Panc1 (cell line): ENCODE results near the gene CHRNA1. TPM values are rescaled to one million over a fixed set of nuclear protein-coding genes. Genes with fewer than 3 reads are reported as not detected.

Source experiments
- ATAC-seq: fragments of 200-7000 bp; cut with Tn5 transposase; 2 replicates; pipeline ENCODE4 v1.9.1; 2020; ENCODE audit warnings: mild to moderate bottlenecking, moderate library complexity
- BruUV-seq: library from RNA; stranded (reverse); fragments of 400-500 nt; replicated peaks from 2 replicates; lab custom pipeline; 2021; lab: Mats Ljungman, UMichigan
- CTCF ChIA-PET: fragments of 300-600 bp; sonication (Branson Sonifier 250); formaldehyde crosslinking; loops from one replicate; lab custom pipeline; 2022; ENCODE audit warnings: antibody characterized with exemption; lab: Charles Lee
- POLR2A ChIA-PET: fragments of 300-600 bp; sonication (Branson Sonifier 250); formaldehyde crosslinking; loops from one replicate; lab custom pipeline; 2022; ENCODE audit warnings: antibody characterized with exemption; lab: Charles Lee
- DNase-seq: peaks from one replicate; pipeline ENCODE4 v3.0.0-alpha.2; 2010; ENCODE audit warnings: low read depth, low spot score
- H3K27ac ChIP-seq: 2 replicates; pipeline ENCODE4 v1.5.1; 2011; ENCODE audit warnings: mild to moderate bottlenecking, low read length, inconsistent platforms
- H3K27me3 ChIP-seq: fragments of 200-500 bp; sonication (Bioruptor generic); 2 replicates; pipeline ENCODE4 v1.6.0; 2014; ENCODE audit warnings: low read length, inconsistent platforms; ENCODE audit not compliant: control insufficient read depth, insufficient read depth
- H3K36me3 ChIP-seq: fragments of 200-500 bp; sonication (Bioruptor generic); 2 replicates; pipeline ENCODE4 v1.5.1; 2014; ENCODE audit warnings: inconsistent platforms, mild to moderate bottlenecking, low read length, moderate library complexity; ENCODE audit not compliant: control insufficient read depth, insufficient read depth
- H3K4me1 ChIP-seq: 2 replicates; pipeline ENCODE4 v1.5.1; 2011; ENCODE audit warnings: inconsistent platforms, mild to moderate bottlenecking, low read length, moderate library complexity; ENCODE audit not compliant: control insufficient read depth, insufficient read depth
- H3K4me3 ChIP-seq, 2 experiments: 2 replicates each; pipeline ENCODE4 v1.5.1; 2011 to 2012; ENCODE audit warnings: low read depth in 2 of 2, low read length in 2 of 2, mild to moderate bottlenecking in 2 of 2, inconsistent platforms in 1 of 2, moderate library complexity in 1 of 2
- H3K9me3 ChIP-seq: fragments of 200-500 bp; sonication (Bioruptor generic); 2 replicates; pipeline ENCODE4 v1.5.1; 2014; ENCODE audit warnings: low read depth, mild to moderate bottlenecking, inconsistent platforms, low read length, moderate library complexity; ENCODE audit not compliant: control insufficient read depth, insufficient read depth
- CTCF ChIP-seq: fragments of 450-650 bp; IDR thresholded peaks from 2 replicates; pipeline ENCODE4 v1.5.1; 2017; ENCODE audit warnings: mild to moderate bottlenecking
- POLR2AphosphoS5 ChIP-seq: IDR thresholded peaks from 2 replicates; pipeline ENCODE4 v1.6.1; 2012; ENCODE audit warnings: mild to moderate bottlenecking, low read depth, low read length, moderate library complexity
- REST ChIP-seq, 2 experiments: IDR thresholded peaks; 2 replicates each; pipeline ENCODE4 v1.6.1; 2011 to 2012; ENCODE audit warnings: low read depth in 2 of 2, control low read depth in 1 of 2, low read length in 1 of 2, mild to moderate bottlenecking in 1 of 2, moderate library complexity in 1 of 2; ENCODE audit not compliant: insufficient read depth in 1 of 2
- SIN3A ChIP-seq: IDR thresholded peaks from 2 replicates; pipeline ENCODE4 v1.6.1; 2012; ENCODE audit warnings: low read depth, mild to moderate bottlenecking, low read length, moderate library complexity, borderline replicate concordance; ENCODE audit not compliant: insufficient read depth
- TCF7L2 ChIP-seq: IDR thresholded peaks from 2 replicates; pipeline ENCODE4 v1.6.1; 2011; ENCODE audit warnings: mild to moderate bottlenecking, low read depth, low read length, inconsistent platforms
- in situ Hi-C: cut with HindIII; loops from 2 replicates; pipeline ENCODE4 v1.10.0; 2016; ENCODE audit warnings: low sequenced_read_pairs, low pct_unique_long_range_greater_than_20kb
- intact Hi-C: fragments of 100-400 bp; cut with micrococcal nuclease; formaldehyde crosslinking; loops from one replicate; pipeline ENCODE4 v1.10.0; 2022; ENCODE audit not compliant: unreplicated experiment
- total RNA-seq: library from RNA; stranded (reverse); gene quantifications from one replicate; pipeline ENCODE4 v1.2.1, GENCODE V29; 2021; ENCODE audit not compliant: unreplicated experiment

The CHRNA1 gene
- total RNA-seq, 1 experiment from 2014 or later = not detected

- ChIA-PET POLR2A (no interaction called here), CTCF (interaction anchor here (0.6 kb wide), 1 partner anchor 71 kb away, joined by 3 read pairs; no protein-coding TSS in a partner anchor)
- BruUV-seq = no TSS peak
- Histone ChIP-seq H3K4me3 (no peak overlapping the region), H3K27me3 (peaks cover 31% of the 10 kb centered on the region), H3K27ac (no peak overlapping the region), H3K4me1 (no peaks in the 10 kb centered on the region), H3K36me3 (no peaks in the 10 kb centered on the region), H3K9me3 (no peaks in the 10 kb centered on the region)
- in situ Hi-C loops (no loop called here), intact Hi-C loops (loop anchor here (5.0 kb wide), 2 partner anchors 43 to 283 kb away; no protein-coding TSS in a partner anchor)
- DNase-seq = no peak
- ATAC-seq = no peak
- no peak for TF ChIP-seq CTCF
- TF ChIP-seq TCF7L2 = no peak
- TF ChIP-seq REST (IDR thresholded peaks at IDR 0.05; ENCODE audit: insufficient read depth in 1 of 2, low read depth in 2 of 2, low read length in 1 of 2) = no peak
- TF ChIP-seq SIN3A = no peak
- TF ChIP-seq POLR2AphosphoS5 = no peak
These were observed 60.2 kb downstream of the CHRNA1 start for GRCh38 chr2:174704061-174704460.

- TF ChIP-seq SIN3A (no peak), REST (IDR thresholded peaks at IDR 0.05; ENCODE audit: insufficient read depth in 1 of 2, low read depth in 2 of 2, low read length in 1 of 2) (no peak), TCF7L2 (no peak), POLR2AphosphoS5 (no peak), CTCF (no peak)
- in situ Hi-C loops = no loop called here
- no TSS peak for BruUV-seq
- no peaks in the 10 kb centered on the region for H3K9me3 ChIP-seq
- no peak overlapping the region for H3K4me3 ChIP-seq
- no peak overlapping the region for H3K27ac ChIP-seq
- DNase-seq = no peak
- intact Hi-C loops = loop anchor here (5.0 kb wide), 2 partner anchors 44 to 284 kb away; no protein-coding TSS in a partner anchor
- no peaks in the 10 kb centered on the region for H3K36me3 ChIP-seq
- no peaks in the 10 kb centered on the region for H3K4me1 ChIP-seq
- ChIA-PET CTCF (no interaction called here), POLR2A (no interaction called here)
- peaks cover 31% of the 10 kb centered on the region for H3K27me3 ChIP-seq
- ATAC-seq = no peak
These were observed 60.8 kb downstream of the CHRNA1 start for GRCh38 chr2:174703430-174703829.
